GM12878 (cell line): ENCODE measurements around the gene TNFSF11. TPM values are rescaled to one million over a fixed set of nuclear protein-coding genes. Genes with fewer than 3 reads are reported as not detected.

Experiments used
- ATAC-seq: fragments of 200-7000 bp; cut with Tn5 transposase; 3 replicates; pipeline ENCODE4 v1.9.1; 2020; ENCODE audit warnings: mild to moderate bottlenecking, moderate library complexity
- BruUV-seq: library from RNA; stranded (reverse); fragments of 400-500 nt; replicated peaks from 2 replicates; lab custom pipeline; 2021; lab: Mats Ljungman, UMichigan
- CTCF ChIA-PET: fragments of 300-600 bp; sonication (Branson Sonifier 250); formaldehyde crosslinking; extraction: SDS; loops from one replicate; lab custom pipeline; 2021; ENCODE audit warnings: inconsistent platforms; lab: Yijun Ruan, JAX
- POLR2A ChIA-PET: fragments of 350-600 bp; formaldehyde crosslinking; extraction: SDS; loops from one replicate; lab custom pipeline; 2021; ENCODE audit warnings: inconsistent platforms; lab: Charles Lee
- RAD21 ChIA-PET: fragments of 300-600 bp; sonication (Branson Sonifier 250); formaldehyde crosslinking; loops from one replicate; lab custom pipeline; 2023; ENCODE audit warnings: antibody characterized with exemption; ENCODE audit not compliant: unreplicated experiment; lab: Charles Lee
- SMC1A ChIA-PET: fragments of 300-600 bp; sonication (Branson Sonifier 250); formaldehyde crosslinking; loops from one replicate; lab custom pipeline; 2023; ENCODE audit not compliant: unreplicated experiment, uncharacterized antibody; lab: Charles Lee
- DNase-seq: peaks from one replicate; pipeline ENCODE4 v3.0.0-alpha.2; 2011; ENCODE audit warnings: low read depth, low spot score
- FAIRE-seq: peaks from 3 replicates; lab custom pipeline; 2011; peaks lifted over from hg19 to GRCh38; lab: Jason Lieb, UNC
- H2AFZ ChIP-seq: 2 replicates; pipeline ENCODE4 v1.6.0; 2011; ENCODE audit warnings: low read depth, low read length, control low read depth; ENCODE audit not compliant: control insufficient read depth
- H3K27ac ChIP-seq: 2 replicates; pipeline ENCODE4 v1.5.1; 2011; ENCODE audit warnings: control low read depth; ENCODE audit not compliant: control insufficient read depth, insufficient read depth
- H3K27me3 ChIP-seq, 2 experiments: replicated peaks in 1 of 2; 2 replicates each; pipeline versions ENCODE4 v1.6.0 to v1.6.1; 2011; ENCODE audit warnings: low read length in 1 of 2; ENCODE audit not compliant: control insufficient read depth in 2 of 2, insufficient read depth in 2 of 2
- H3K36me3 ChIP-seq, 2 experiments: 2 replicates each; pipeline ENCODE4 v1.5.1; 2011; ENCODE audit warnings: low read length in 1 of 2; ENCODE audit not compliant: control insufficient read depth in 2 of 2, insufficient read depth in 2 of 2
- H3K4me1 ChIP-seq: 2 replicates; pipeline ENCODE4 v1.6.1; 2011; ENCODE audit warnings: mild to moderate bottlenecking, low read length, moderate library complexity, mixed read lengths; ENCODE audit not compliant: control insufficient read depth, insufficient read depth
- H3K4me2 ChIP-seq: 2 replicates; pipeline ENCODE4 v1.6.0; 2011; ENCODE audit warnings: control low read depth; ENCODE audit not compliant: control insufficient read depth, insufficient read depth
- H3K4me3 ChIP-seq: fragments of 200-600 bp; sonication (generic); 2 replicates; pipeline ENCODE4 v1.5.1; 2016
- H3K79me2 ChIP-seq: 2 replicates; pipeline ENCODE4 v1.6.0; 2011; ENCODE audit warnings: low read length; ENCODE audit not compliant: control insufficient read depth, insufficient read depth
- H3K9ac ChIP-seq: 2 replicates; pipeline ENCODE4 v1.8.0; 2011; ENCODE audit warnings: low read length, control low read depth, mixed read lengths; ENCODE audit not compliant: control insufficient read depth, insufficient read depth
- H3K9me3 ChIP-seq: replicated peaks from 3 replicates; pipeline ENCODE4 v1.5.1; 2011; ENCODE audit warnings: mild to moderate bottlenecking, low read length; ENCODE audit not compliant: control insufficient read depth, insufficient read depth
- H4K20me1 ChIP-seq: 2 replicates; pipeline ENCODE4 v1.6.0; 2011; ENCODE audit not compliant: control insufficient read depth, insufficient read depth
- ATF7 ChIP-seq: fragments of 450-650 bp; IDR thresholded peaks from 2 replicates; pipeline ENCODE4 v1.6.1; 2016; ENCODE audit warnings: low read depth, mild to moderate bottlenecking
- CBX3 ChIP-seq: fragments of 200-600 bp; sonication (generic); IDR thresholded peaks from 2 replicates; pipeline ENCODE4 v1.6.1; 2016; ENCODE audit warnings: low read depth, borderline replicate concordance
- CREB1 ChIP-seq: IDR thresholded peaks from 2 replicates; pipeline ENCODE4 v1.6.1; 2012; ENCODE audit warnings: low read depth, mild to moderate bottlenecking, inconsistent platforms
- EP300 ChIP-seq, 2 experiments: fragments of 150-350 bp in 1 of 2; IDR thresholded peaks; 2 replicates each; pipeline ENCODE4 v1.6.1; 2011 to 2012; ENCODE audit warnings: low read depth in 2 of 2, low read length in 2 of 2, borderline replicate concordance in 1 of 2, improper control_type of control experiment in 1 of 2, inconsistent platforms in 1 of 2; ENCODE audit not compliant: control insufficient read depth in 1 of 2
- HDAC6 ChIP-seq: fragments of 200-600 bp; sonication (generic); IDR thresholded peaks from one replicate; pipeline ENCODE4 v1.8.0; 2017; ENCODE audit warnings: antibody characterized with exemption; ENCODE audit not compliant: unreplicated experiment
- IKZF1 ChIP-seq: fragments of 450-650 bp; conservative IDR thresholded peaks from 2 replicates; pipeline ENCODE4 v1.6.1; 2017; ENCODE audit warnings: antibody characterized with exemption, mild to moderate bottlenecking
- IKZF2 ChIP-seq, 2 experiments: fragments of 450-650 bp; IDR thresholded peaks; 2 replicates each; pipeline ENCODE4 v1.6.1; 2017; ENCODE audit warnings: mild to moderate bottlenecking in 2 of 2, moderate library complexity in 2 of 2
- MEF2B ChIP-seq: fragments of 450-650 bp; IDR thresholded peaks from 2 replicates; pipeline ENCODE4 v1.6.1; 2018; ENCODE audit warnings: mild to moderate bottlenecking, moderate library complexity; ENCODE audit not compliant: partially characterized antibody, poor library complexity, severe bottlenecking
- MTA2 ChIP-seq: fragments of 450-650 bp; IDR thresholded peaks from 2 replicates; pipeline ENCODE4 v1.6.1; 2016; ENCODE audit warnings: low read depth, mild to moderate bottlenecking, moderate library complexity
- SMARCA5 ChIP-seq: fragments of 450-650 bp; IDR thresholded peaks from 2 replicates; pipeline ENCODE4 v1.6.1; 2017; ENCODE audit warnings: mild to moderate bottlenecking
- SPI1 ChIP-seq: IDR thresholded peaks from 2 replicates; pipeline ENCODE4 v1.6.1; 2011; ENCODE audit warnings: low read depth, mild to moderate bottlenecking, low read length, moderate library complexity, borderline replicate concordance; ENCODE audit not compliant: insufficient read depth
- STAT1 ChIP-seq: fragments of 450-650 bp; conservative IDR thresholded peaks from 2 replicates; pipeline ENCODE4 v1.6.1; 2014; ENCODE audit warnings: antibody characterized with exemption, mild to moderate bottlenecking
- TBL1XR1 ChIP-seq: IDR thresholded peaks from 2 replicates; pipeline ENCODE4 v1.6.1; 2012; ENCODE audit warnings: low read depth, low read length, improper control_type of control experiment
- ZNF217 ChIP-seq: fragments of 450-650 bp; IDR thresholded peaks from 2 replicates; pipeline ENCODE4 v1.6.1; 2017; ENCODE audit warnings: antibody characterized with exemption, mild to moderate bottlenecking
- WGBS: methylation state at CpG from one replicate; pipeline ENCODE4 v1.1.6; 2016; ENCODE audit warnings: low lambda C conversion rate; ENCODE audit not compliant: insufficient replicate concordance, insufficient coverage; ENCODE audit errors: missing lambda C conversion rate; 5-methylcytosine and 5-hydroxymethylcytosine counted together
- in situ Hi-C: fragments of 300-500 bp; cut with MboI; formaldehyde crosslinking; loops from 9 replicates; pipeline ENCODE4 v1.14.3; 2018; ENCODE audit warnings: mixed read lengths
- intact Hi-C: fragments of 100-400 bp; cut with micrococcal nuclease; formaldehyde crosslinking; loops from one replicate; pipeline ENCODE4 v1.14.2; 2022; ENCODE audit not compliant: unreplicated experiment
- polyA plus RNA-seq, 11 experiments: library from polyadenylated mRNA; depleted of rRNA in 4 of 11; unstranded in 6 of 11; stranded (reverse) in 5 of 11; fragments of >200 nt; fragmentation: Nextera tagmentation in 4 of 11; fragmentation: Illumina TruSeq in 1 of 11; extraction: Ambion mirVana in 4 of 11; extraction: Trizol in 1 of 11; gene quantifications; 1 replicate in 1 of 11; 2 replicates in 10 of 11; pipeline versions ENCODE4 v1.2.1 to v1.2.3, GENCODE V29; 2011 to 2016; ENCODE audit warnings: inconsistent platforms in 2 of 11, missing spikeins in 2 of 11, low read depth in 1 of 11
- total RNA-seq, 4 experiments: library from RNA; depleted of rRNA in 3 of 4; stranded (reverse); fragments of >200 nt in 3 of 4; fragmentation: Illumina TruSeq in 1 of 4; extraction: Trizol in 1 of 4; gene quantifications; 2 replicates each; pipeline versions ENCODE4 v1.2.1 to v1.2.3, GENCODE V29; 2013 to 2021
- TF ChIP-seq, protein P1 (sequence below): IDR thresholded peaks from 2 replicates; pipeline ENCODE4 v1.6.1; 2011; ENCODE audit warnings: mild to moderate bottlenecking, low read depth, low read length, moderate library complexity; ENCODE audit not compliant: insufficient replicate concordance
- TF ChIP-seq, protein P2 (sequence below): fragments of 450-650 bp; IDR thresholded peaks from 2 replicates; pipeline ENCODE4 v1.6.1; 2016; ENCODE audit warnings: mild to moderate bottlenecking
- TF ChIP-seq, protein P3 (sequence below): fragments of 450-650 bp; IDR thresholded peaks from 2 replicates; pipeline ENCODE4 v1.6.1; 2014; ENCODE audit warnings: mild to moderate bottlenecking

Gene TNFSF11
- total and polyA plus RNA-seq, 10 of the 15 experiments (the other 5 are each of a cell fraction or from before 2014, with no cell fraction given) = 0.86 to 14.8 (median 10.0) TPM

DNA sequence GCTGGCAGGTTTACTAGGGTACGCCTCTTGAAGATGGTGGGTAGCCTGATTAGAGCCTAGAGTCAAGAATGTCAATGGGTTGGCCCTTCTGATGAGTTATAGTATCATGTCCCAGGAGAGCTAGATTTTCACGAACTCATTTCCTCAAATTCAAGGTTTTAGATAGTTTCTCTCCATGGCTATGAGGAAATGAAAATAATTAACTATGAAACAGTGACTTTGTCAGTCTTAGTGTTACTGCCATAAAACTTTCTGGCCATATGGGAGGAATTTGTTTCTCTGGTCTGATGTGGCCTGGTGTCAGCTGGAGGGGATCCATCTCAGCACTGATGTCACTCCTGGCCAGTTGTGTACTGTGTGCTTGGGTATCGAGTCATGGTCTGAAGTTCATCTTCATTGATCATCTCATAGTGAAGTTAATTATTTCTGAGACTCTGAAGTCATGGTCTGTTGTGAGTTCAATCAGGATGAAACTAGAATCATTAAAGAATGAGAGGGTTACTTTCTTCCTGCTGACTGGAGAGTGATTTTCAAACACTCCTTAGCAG, 49.4 kb upstream of the TNFSF11 start:
- DNase-seq = peak; percentile 45
- no peak overlapping the region for H3K4me2 ChIP-seq
- RAD21 ChIA-PET = interaction anchor here (0.7 to 1.6 kb wide), 6 partner anchors 9 to 254 kb away, joined by 3 to 5 read pairs (median 3); no protein-coding TSS in a partner anchor
- H3K9me3 ChIP-seq = no peaks in the 10 kb centered on the region; the same call in 2 of the 3 replicates
- no peaks in the 10 kb centered on the region for H3K36me3 ChIP-seq
- H3K27me3 ChIP-seq = no peaks in the 10 kb centered on the region
- H4K20me1 ChIP-seq = no peaks in the 10 kb centered on the region
- no peak overlapping the region for H3K4me3 ChIP-seq
- TF ChIP-seq STAT1 (no peak), CBX3 (no peak), TBL1XR1 (no peak), EP300 (IDR thresholded peaks at IDR 0.05; ENCODE audit: borderline replicate concordance in 1 of 2, control insufficient read depth in 1 of 2, low read depth in 2 of 2, low read length in 2 of 2) (peak in 1 of 2 experiments; percentile 42; a peak in 1 of 4 replicates), MEF2B (peak; percentile 79), CREB1 (0 out of 2 replicates have a peak, but pooled peaks have one; percentile 16), HDAC6 (no peak), IKZF1 (peak; percentile 59), SPI1 (peak; percentile 64; the same call in 1 of the 2 replicates), IKZF2 (IDR thresholded peaks at IDR 0.05) (peak; percentile 41; a peak in 2 of 4 replicates), ZNF217 (no peak), MTA2 (peak; percentile 86), SMARCA5 (no peak), ATF7 (peak; percentile 83)
- TF ChIP-seq, protein P1, sequence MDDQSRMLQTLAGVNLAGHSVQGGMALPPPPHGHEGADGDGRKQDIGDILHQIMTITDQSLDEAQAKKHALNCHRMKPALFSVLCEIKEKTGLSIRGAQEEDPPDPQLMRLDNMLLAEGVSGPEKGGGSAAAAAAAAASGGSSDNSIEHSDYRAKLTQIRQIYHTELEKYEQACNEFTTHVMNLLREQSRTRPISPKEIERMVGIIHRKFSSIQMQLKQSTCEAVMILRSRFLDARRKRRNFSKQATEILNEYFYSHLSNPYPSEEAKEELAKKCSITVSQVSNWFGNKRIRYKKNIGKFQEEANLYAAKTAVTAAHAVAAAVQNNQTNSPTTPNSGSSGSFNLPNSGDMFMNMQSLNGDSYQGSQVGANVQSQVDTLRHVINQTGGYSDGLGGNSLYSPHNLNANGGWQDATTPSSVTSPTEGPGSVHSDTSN = peak; percentile 30
- TF ChIP-seq, protein P2, sequence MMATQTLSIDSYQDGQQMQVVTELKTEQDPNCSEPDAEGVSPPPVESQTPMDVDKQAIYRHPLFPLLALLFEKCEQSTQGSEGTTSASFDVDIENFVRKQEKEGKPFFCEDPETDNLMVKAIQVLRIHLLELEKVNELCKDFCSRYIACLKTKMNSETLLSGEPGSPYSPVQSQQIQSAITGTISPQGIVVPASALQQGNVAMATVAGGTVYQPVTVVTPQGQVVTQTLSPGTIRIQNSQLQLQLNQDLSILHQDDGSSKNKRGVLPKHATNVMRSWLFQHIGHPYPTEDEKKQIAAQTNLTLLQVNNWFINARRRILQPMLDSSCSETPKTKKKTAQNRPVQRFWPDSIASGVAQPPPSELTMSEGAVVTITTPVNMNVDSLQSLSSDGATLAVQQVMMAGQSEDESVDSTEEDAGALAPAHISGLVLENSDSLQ = peak; percentile 60
- TF ChIP-seq, protein P3, sequence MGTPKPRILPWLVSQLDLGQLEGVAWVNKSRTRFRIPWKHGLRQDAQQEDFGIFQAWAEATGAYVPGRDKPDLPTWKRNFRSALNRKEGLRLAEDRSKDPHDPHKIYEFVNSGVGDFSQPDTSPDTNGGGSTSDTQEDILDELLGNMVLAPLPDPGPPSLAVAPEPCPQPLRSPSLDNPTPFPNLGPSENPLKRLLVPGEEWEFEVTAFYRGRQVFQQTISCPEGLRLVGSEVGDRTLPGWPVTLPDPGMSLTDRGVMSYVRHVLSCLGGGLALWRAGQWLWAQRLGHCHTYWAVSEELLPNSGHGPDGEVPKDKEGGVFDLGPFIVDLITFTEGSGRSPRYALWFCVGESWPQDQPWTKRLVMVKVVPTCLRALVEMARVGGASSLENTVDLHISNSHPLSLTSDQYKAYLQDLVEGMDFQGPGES = no peak
- BruUV-seq = no TSS peak
- peak; percentile 96 for ATAC-seq
- POLR2A ChIA-PET = interaction anchor here (1.3 to 1.4 kb wide), 2 partner anchors 10 to 23 kb away, joined by 3 read pairs; no protein-coding TSS in a partner anchor
- in situ Hi-C loops = no loop called here
- no peak for FAIRE-seq
- H2AFZ ChIP-seq = 0 out of 2 replicates have a peak overlapping the region, but pooled peaks have one; percentile 9
- no peak overlapping the region for H3K9ac ChIP-seq
- 57% methylated on average over 3 of the region's 3 CpGs for WGBS
- peaks cover 13% of the 10 kb centered on the region for H3K4me1 ChIP-seq
- no peaks in the 10 kb centered on the region for H3K79me2 ChIP-seq
- H3K27ac ChIP-seq = peak overlapping the region; percentile 24; the same call in 1 of the 2 replicates
- intact Hi-C loops = loop anchor here (2.0 kb wide), 1 partner anchor 24 kb away; no protein-coding TSS in a partner anchor
- SMC1A ChIA-PET = interaction anchor here (0.7 to 2.0 kb wide), 7 partner anchors 14 to 147 kb away, joined by 3 to 6 read pairs (median 4); no protein-coding TSS in a partner anchor
- CTCF ChIA-PET = interaction anchor here (0.7 to 2.2 kb wide), 7 partner anchors 10 to 144 kb away, joined by 3 to 4 read pairs (median 4); no protein-coding TSS in a partner anchor
